ENCODE data around the gene MARCHF2.

- TF ChIP-seq POLR2AphosphoS5 (IDR thresholded peaks at IDR 0.05) (peak; percentile 57 to 81 (median 78)), CTCF (IDR thresholded peaks at IDR 0.05) (no peak)
Measured at GRCh38 chr19:8423817-8424223, 10.7 kb downstream of the MARCHF2 start.

Measured in transverse colon (tissue), 4 donors.